HG02870 (cell line): ENCODE measurements around the gene ADAMTSL5.
"Not testable (repeated sequence)": the region's sequence is repeated elsewhere in the genome, so short reads cannot be mapped to it uniquely, and the experiment has no call there.

Experiments used
- ATAC-seq: cut with Tn5 transposase; IDR thresholded peaks from one replicate; pipeline ENCODE4 v1.9.1; 2021; ENCODE audit warnings: mild to moderate bottlenecking, moderate library complexity; ENCODE audit not compliant: unreplicated experiment

ADAMTSL5 gene

GRCh38 chr19:1513499-1514294, 878 bp upstream of the ADAMTSL5 start:
- no peak for ATAC-seq

- no peak for ATAC-seq
Measured at GRCh38 chr19:1511318-1512317, 1.2 kb downstream of the ADAMTSL5 start.

- no peak for ATAC-seq
Measured at GRCh38 chr19:1510807-1511206, 2.0 kb downstream of the ADAMTSL5 start.

GRCh38 chr19:1510442-1510806, 2.4 kb downstream of the ADAMTSL5 start:
- no peak for ATAC-seq

GRCh38 chr19:1509602-1510441, 3.0 kb downstream of the ADAMTSL5 start:
- ATAC-seq, result no peak

- ATAC-seq, result no peak
Measured at GRCh38 chr19:1508507-1508856, 4.3 kb downstream of the ADAMTSL5 start.

GRCh38 chr19:1507763-1508506, 4.9 kb downstream of the ADAMTSL5 start:
- ATAC-seq, result no peak

- no peak for ATAC-seq
Measured at GRCh38 chr19:1507192-1507660, 5.6 kb downstream of the ADAMTSL5 start.

GRCh38 chr19:1505991-1506881, 6.6 kb downstream of the ADAMTSL5 start:
- no peak for ATAC-seq

- no peak for ATAC-seq
Measured at GRCh38 chr19:1505012-1505411, 7.8 kb downstream of the ADAMTSL5 start.

- ATAC-seq, result no peak
Measured at GRCh38 chr19:1503925-1504773, 8.7 kb downstream of the ADAMTSL5 start.

- no peak for ATAC-seq
Measured at GRCh38 chr19:1503089-1503924, 9.5 kb downstream of the ADAMTSL5 start.

- ATAC-seq, result no peak
Measured at GRCh38 chr19:1502433-1503088, 10.3 kb downstream of the ADAMTSL5 start.

- no peak for ATAC-seq
Measured at GRCh38 chr19:1501200-1501595, 11.6 kb downstream of the ADAMTSL5 start.

GRCh38 chr19:1499231-1499630, 13.6 kb downstream of the ADAMTSL5 start:
- ATAC-seq, result not testable (repeated sequence)

- no peak for ATAC-seq
Measured at GRCh38 chr19:1497578-1498235, 15.1 kb downstream of the ADAMTSL5 start.
